GM21529 (cell line): ENCODE data around the gene PTGER3.

ENCODE experiments used
- ATAC-seq: cut with Tn5 transposase; IDR thresholded peaks from one replicate; pipeline ENCODE4 v1.9.1; 2021; ENCODE audit not compliant: unreplicated experiment

The PTGER3 gene

GRCh38 chr1:71047635-71048607, at the start of gene PTGER3:
TSS of gene PTGER3 (minus strand) at chr1:71047816. CDS start at chr1:71047577, 239 bp downstream.
- ATAC-seq = peak; percentile 36

GRCh38 chr1:71094913-71095312, 47.3 kb upstream of the PTGER3 start:
- ATAC-seq = no peak

DNA sequence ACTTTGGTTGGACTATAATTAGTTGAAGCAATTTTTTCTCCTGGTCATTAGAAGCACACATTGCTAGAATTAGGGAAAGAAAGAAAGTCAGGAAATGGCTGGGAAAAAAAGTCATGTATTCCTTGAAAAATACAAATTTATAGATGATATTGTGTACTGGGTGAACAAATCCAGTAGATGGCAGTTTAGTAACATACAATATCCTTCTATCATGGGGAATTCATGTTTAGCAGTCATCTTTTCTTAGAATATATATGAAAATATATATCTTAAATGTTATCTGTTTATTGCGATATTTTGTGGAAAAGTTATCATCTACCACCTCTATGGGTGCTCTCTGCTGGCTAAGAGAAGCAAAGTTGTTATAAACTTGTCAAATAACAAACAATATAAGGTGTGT, 46.3 kb upstream of the PTGER3 start:
- ATAC-seq = no peak

GRCh38 chr1:71089536-71090270, 42.1 kb upstream of the PTGER3 start:
- ATAC-seq = no peak

- no peak for ATAC-seq
Observed at GRCh38 chr1:71088645-71089287, 41.1 kb upstream of the PTGER3 start.

- no peak for ATAC-seq
Observed at GRCh38 chr1:71087713-71088112, 40.1 kb upstream of the PTGER3 start.

- ATAC-seq = no peak
Observed at GRCh38 chr1:71087060-71087459, 39.4 kb upstream of the PTGER3 start.

DNA sequence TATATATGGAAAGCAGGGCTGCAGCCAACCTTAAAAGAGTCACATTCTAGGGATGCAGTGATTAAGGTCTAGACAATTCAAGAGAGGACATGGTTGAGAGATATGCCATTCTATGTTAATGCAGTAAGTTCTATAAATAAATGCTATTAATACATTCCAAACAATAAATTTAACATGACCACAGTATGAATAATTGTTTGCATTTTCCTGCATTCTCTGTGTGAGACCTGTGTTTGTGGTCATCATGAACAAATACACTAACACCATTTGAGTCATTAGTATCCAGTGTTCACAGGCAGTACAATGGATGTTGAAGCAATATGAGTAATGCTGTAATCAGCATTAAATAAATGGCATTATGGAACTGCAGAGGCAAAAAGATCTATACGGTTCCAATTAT, 38.7 kb upstream of the PTGER3 start:
- no peak for ATAC-seq

GRCh38 chr1:71083271-71083670, 35.7 kb upstream of the PTGER3 start:
- ATAC-seq = no peak

DNA sequence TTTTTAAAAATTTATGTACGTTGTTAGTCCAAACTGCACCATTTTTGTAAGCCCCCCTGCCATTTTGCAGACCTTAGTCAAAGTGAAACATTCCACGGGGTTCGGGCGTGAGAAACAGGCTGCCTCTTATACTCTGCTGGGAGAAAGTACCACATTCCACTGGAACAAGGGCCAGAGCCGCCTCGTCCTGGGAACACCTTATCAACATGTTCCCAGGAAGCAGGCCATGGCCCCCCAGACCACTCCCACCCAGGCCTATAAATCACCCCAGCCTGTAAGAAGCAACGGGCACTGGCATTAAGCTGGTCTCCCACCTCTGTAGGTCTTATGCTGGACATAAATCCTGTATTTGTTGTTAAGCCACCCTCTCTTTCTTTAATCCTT, 34.1 kb upstream of the PTGER3 start:
- no peak for ATAC-seq

GRCh38 chr1:71080739-71081696, 33.4 kb upstream of the PTGER3 start, which contains the start of gene ZRANB2:
TSS of gene ZRANB2 (minus strand) at chr1:71081035. CDS start at chr1:71080995, 40 bp downstream.
- ATAC-seq = peak; percentile 100

GRCh38 chr1:71080230-71080738, 32.7 kb upstream of the PTGER3 start:
- peak; percentile 11 for ATAC-seq

DNA sequence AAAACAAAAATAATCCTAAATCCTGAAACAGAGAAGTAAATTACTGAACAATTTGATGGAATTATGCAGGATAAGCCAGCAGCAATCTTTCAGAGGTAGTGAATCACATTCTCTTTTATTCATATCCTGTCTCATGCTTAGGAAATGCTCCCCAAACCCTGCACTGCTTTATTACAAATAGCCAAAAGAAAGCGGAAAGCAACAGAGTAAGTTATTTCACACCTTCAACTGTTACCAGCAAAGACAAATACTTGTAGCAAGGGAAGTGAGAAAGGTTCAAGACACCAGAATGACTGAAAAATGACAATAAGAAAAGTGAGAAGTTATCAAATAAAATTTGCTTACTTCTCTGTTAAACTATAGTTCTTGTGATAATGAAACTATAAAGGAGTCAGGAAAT, 27.1 kb upstream of the PTGER3 start:
- ATAC-seq = peak; percentile 48

GRCh38 chr1:71072273-71072672, 24.7 kb upstream of the PTGER3 start:
- no peak for ATAC-seq

- no peak for ATAC-seq
Observed at GRCh38 chr1:71071720-71072119, 24.1 kb upstream of the PTGER3 start.

- ATAC-seq = peak; percentile 92
Observed at GRCh38 chr1:71068325-71069240, 21.0 kb upstream of the PTGER3 start.

GRCh38 chr1:71054791-71055190, 7.2 kb upstream of the PTGER3 start:
- ATAC-seq = no peak

DNA sequence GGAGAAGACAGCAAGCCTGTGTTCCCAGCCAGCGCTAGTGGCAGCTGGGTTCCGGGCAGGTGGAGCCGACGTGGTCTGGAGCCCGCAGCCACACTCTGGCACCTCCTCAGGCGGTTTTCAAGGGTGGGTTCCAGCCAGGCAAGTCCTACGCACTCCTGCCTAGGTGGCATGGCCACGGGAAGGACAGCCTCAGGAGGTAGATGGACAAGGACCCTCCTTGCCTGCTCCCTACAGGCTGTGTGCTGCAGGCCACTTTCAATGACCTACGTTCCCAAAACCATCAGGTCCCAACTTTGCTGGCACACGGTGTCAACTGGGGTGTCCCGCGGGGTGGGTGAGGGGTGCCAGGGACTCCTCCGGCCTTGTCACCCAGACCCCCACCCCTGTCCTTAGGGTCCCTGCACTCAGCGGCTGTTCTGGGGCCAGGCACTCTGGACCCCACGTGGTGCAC, 6.7 kb upstream of the PTGER3 start:
- no peak for ATAC-seq

- no peak for ATAC-seq
Observed at GRCh38 chr1:71053758-71054157, 6.1 kb upstream of the PTGER3 start.
